Adrenal gland (tissue), 5 donors: Measurements from ENCODE around the gene GLCCI1.

ENCODE experiments used
- POLR2A ChIP-seq, 2 donors: fragments of 450-650 bp; IDR thresholded peaks; one replicate each; pipeline ENCODE4 v1.6.1; 2017; ENCODE audit warnings: antibody characterized with exemption in 2 of 2, mild to moderate bottlenecking in 2 of 2, moderate library complexity in 1 of 2
- TF ChIP-seq, protein P1 (sequence below), 6 experiments: fragments of 450-650 bp in 4 of 6; fragments of 200-600 bp in 2 of 6; sonication (generic) in 1 of 6; IDR thresholded peaks; 1 replicate in 5 of 6; 2 replicates in 1 of 6; pipeline versions ENCODE4 v1.5.1 to v1.8.0; 2016 to 2021; ENCODE audit warnings: antibody characterized with exemption in 6 of 6, mild to moderate bottlenecking in 2 of 6, moderate library complexity in 1 of 6
- donor health status: DM: no; HTN: no; CAD: no.

DNA sequence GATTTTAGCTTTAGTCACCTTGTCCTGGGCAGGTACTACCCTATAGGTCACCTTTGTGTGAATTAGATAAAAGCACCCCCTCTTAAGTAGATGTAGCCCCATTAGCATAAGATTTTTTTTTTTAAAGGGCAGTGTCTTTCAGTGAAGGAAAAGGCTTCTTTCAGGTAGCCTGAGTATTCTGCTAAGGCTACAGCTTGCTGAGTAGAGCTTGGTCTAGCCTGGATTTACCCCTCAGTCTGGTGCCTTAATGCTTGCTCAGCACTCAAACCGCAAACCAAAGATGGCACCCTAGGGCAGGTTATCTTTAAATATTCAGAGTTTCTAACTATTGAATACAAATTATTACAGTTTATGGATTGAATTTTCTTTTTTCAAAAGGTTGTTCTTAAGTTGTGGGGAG lies 83.4 kb downstream of the GLCCI1 start:
- TF ChIP-seq, protein P1, sequence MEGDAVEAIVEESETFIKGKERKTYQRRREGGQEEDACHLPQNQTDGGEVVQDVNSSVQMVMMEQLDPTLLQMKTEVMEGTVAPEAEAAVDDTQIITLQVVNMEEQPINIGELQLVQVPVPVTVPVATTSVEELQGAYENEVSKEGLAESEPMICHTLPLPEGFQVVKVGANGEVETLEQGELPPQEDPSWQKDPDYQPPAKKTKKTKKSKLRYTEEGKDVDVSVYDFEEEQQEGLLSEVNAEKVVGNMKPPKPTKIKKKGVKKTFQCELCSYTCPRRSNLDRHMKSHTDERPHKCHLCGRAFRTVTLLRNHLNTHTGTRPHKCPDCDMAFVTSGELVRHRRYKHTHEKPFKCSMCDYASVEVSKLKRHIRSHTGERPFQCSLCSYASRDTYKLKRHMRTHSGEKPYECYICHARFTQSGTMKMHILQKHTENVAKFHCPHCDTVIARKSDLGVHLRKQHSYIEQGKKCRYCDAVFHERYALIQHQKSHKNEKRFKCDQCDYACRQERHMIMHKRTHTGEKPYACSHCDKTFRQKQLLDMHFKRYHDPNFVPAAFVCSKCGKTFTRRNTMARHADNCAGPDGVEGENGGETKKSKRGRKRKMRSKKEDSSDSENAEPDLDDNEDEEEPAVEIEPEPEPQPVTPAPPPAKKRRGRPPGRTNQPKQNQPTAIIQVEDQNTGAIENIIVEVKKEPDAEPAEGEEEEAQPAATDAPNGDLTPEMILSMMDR (IDR thresholded peaks at IDR 0.05): no peak
- TF ChIP-seq POLR2A (IDR thresholded peaks at IDR 0.05): no peak
